Heart right ventricle (tissue), 16 donors: ENCODE measurements around the gene CUL9. TPM values are rescaled to one million over a fixed set of nuclear protein-coding genes. Genes with fewer than 3 reads are reported as not detected.

Experiments used
- ATAC-seq, 8 donors: fragments of 200-7000 bp; cut with Tn5 transposase; one replicate each; pipeline ENCODE4 v1.9.1; 2020; ENCODE audit warnings: mild to moderate bottlenecking in 8 of 8, moderate library complexity in 8 of 8, moderate number of reproducible peaks in 1 of 8
- DNase-seq, 2 donors: peaks; one replicate each; pipeline ENCODE4 v3.0.0-alpha.2; 2020
- H3K27ac ChIP-seq, 10 donors: fragments of 200-600 bp; sonication (generic) in 2 of 10; one replicate each; pipeline versions ENCODE4 v1.5.0 to v1.8.0; 2020 to 2022; ENCODE audit warnings: mild to moderate bottlenecking in 3 of 10
- H3K27me3 ChIP-seq, 7 donors: fragments of 200-600 bp; one replicate each; pipeline ENCODE4 v1.8.0; 2021 to 2022; ENCODE audit warnings: mild to moderate bottlenecking in 2 of 7
- H3K36me3 ChIP-seq, 9 donors: fragments of 200-600 bp; sonication (generic) in 1 of 9; one replicate each; pipeline versions ENCODE4 v1.5.0 to v1.8.0; 2020 to 2022; ENCODE audit warnings: mild to moderate bottlenecking in 2 of 9
- H3K4me1 ChIP-seq, 9 donors: fragments of 200-600 bp; sonication (generic) in 1 of 9; one replicate each; pipeline versions ENCODE4 v1.5.0 to v1.8.0; 2020 to 2022; ENCODE audit warnings: mild to moderate bottlenecking in 4 of 9
- H3K4me3 ChIP-seq, 10 donors: fragments of 200-600 bp; sonication (generic) in 2 of 10; one replicate each; pipeline versions ENCODE4 v1.5.0 to v1.8.0; 2020 to 2022; ENCODE audit warnings: mild to moderate bottlenecking in 7 of 10, moderate library complexity in 2 of 10
- H3K9me3 ChIP-seq, 11 donors: fragments of 200-600 bp in 10 of 11; sonication (generic) in 2 of 11; one replicate each; pipeline versions ENCODE4 v1.5.0 to v1.8.0; 2013 to 2022; ENCODE audit warnings: mild to moderate bottlenecking in 2 of 11, control low read depth in 1 of 11, moderate library complexity in 1 of 11
- CTCF ChIP-seq, 9 donors: fragments of 200-600 bp; sonication (generic) in 2 of 9; IDR thresholded peaks; one replicate each; pipeline versions ENCODE4 v1.5.0 to v1.8.0; 2021 to 2022; ENCODE audit warnings: antibody characterized with exemption in 9 of 9, mild to moderate bottlenecking in 5 of 9, moderate library complexity in 1 of 9
- WGBS, 2 donors: extraction: QIAGEN DNeasy Blood & Tissue Kit; methylation state at CpG; one replicate each; pipeline ENCODE4 v1.1.7; 2013; ENCODE audit warnings: inconsistent platforms in 1 of 2; 5-methylcytosine and 5-hydroxymethylcytosine counted together
- intact Hi-C, 10 donors: fragments of 100-400 bp; cut with DNase I; formaldehyde crosslinking; loops; one replicate each; pipeline versions ENCODE4 v1.11.1 to v1.14.2; 2022
- polyA plus RNA-seq, 2 donors: library from polyadenylated mRNA; stranded (reverse); fragments of 200-250 nt; gene quantifications; one replicate each; pipeline ENCODE4 v1.2.3, GENCODE V29; 2013
- total RNA-seq, 10 donors: library from RNA; stranded (reverse); fragmentation: NEBNext Ultra II Directional in 3 of 10; extraction: Animal tissue kit (Norgen Biotek cat#: 25700) in 3 of 10; gene quantifications; one replicate each; pipeline versions ENCODE4 v1.2.1 to v1.2.4, GENCODE V29; 2021 to 2023
- donor health status: Arrhythmogenic right ventricular cardiomyopathy.
- donor health status: ischemic (EF 13 %, LVEDD 7.1; RV severe dilation, severe dysfunction).
- donor health status: healthy with polysubstance abuse.
- donor health status: DM: no; HTN: yes; CAD: no.
- donor health status: DM: no; HTN: no; CAD: no.
- donor health status: ischemic (EF 25% LVEDD 6.9; RV normal size, moderate dysfunction).
- donor health status: ischemic (EF 25% LVEDD 5.7; RV mildly dilated, moderate dysfunction).
- donor health status: healthy.
- donor health status: DM: yes; HTN: yes; CAD: no.
- donor health status: Ischemic cardiomyopathy.
- donor health status: ischemic (EF 35%, LVEDD 5.7; RV mildly dilated, moderate dysfunction).
- donor health status: nonischemic (EF 11% LVEDD 7.7; RV severe dilation, severe dysfunction).
- donor health status: DM: yes; HTN: yes; CAD: no.
- donor health status: PGD.
- donor health status: ischemic (EF 29% LVEDD 5.4; RV normal size, mild dysfunction).
- donor health status: nonischemic (EF 23%, LVEDD 6.1; RV moderate dilation, normal function).

The CUL9 gene
- total and polyA plus RNA-seq, 12 donors: 7.8 to 32.0 (median 13.4) TPM

GRCh38 chr6:43262000-43262779 lies 80.2 kb downstream of the CUL9 start:
- WGBS, 2 donors: 82 to 88% methylated on average over 14 of the region's 14 CpGs
- peaks cover 0 to 10% (median 0%) of the 10 kb centered on the region in 9 donors for H3K4me1 ChIP-seq
- peaks cover 0 to 3% (median 0%) of the 10 kb centered on the region in 7 donors for H3K27me3 ChIP-seq
- no peak for TF ChIP-seq CTCF (IDR thresholded peaks at IDR 0.05)
- DNase-seq: no peak
- H3K9me3 ChIP-seq: no peaks in the 10 kb centered on the region
- no peak overlapping the region for H3K4me3 ChIP-seq
- H3K36me3 ChIP-seq: no peaks in the 10 kb centered on the region
- peak in 1 of 8 donors; percentile 36 for ATAC-seq
- no peak overlapping the region for H3K27ac ChIP-seq
- intact Hi-C loops: loop anchor here in 9 of 10 donors (2.0 to 10.0 kb wide), 11 partner anchors 65 to 253 kb away; partner anchors contain the start of genes LRRC73 (in 1 of the 9), POLR1C (in 1 of the 9) and YIPF3 (in 1 of the 9)

- Histone ChIP-seq H3K4me3 (no peak overlapping the region), H3K9me3 (no peaks in the 10 kb centered on the region), H3K27ac (no peak overlapping the region), H3K4me1 (peaks cover 0 to 16% (median 4%) of the 10 kb centered on the region in 9 donors), H3K27me3 (peaks cover 0 to 3% (median 0%) of the 10 kb centered on the region in 7 donors), H3K36me3 (no peaks in the 10 kb centered on the region)
- WGBS, 2 donors: 88 to 93% methylated on average over 39 of the region's 39 CpGs
- TF ChIP-seq CTCF (IDR thresholded peaks at IDR 0.05): no peak
- DNase-seq (no peak), ATAC-seq (peak in 1 of 8 donors; percentile 4)
- intact Hi-C loops: loop anchor here in 9 of 10 donors (1.0 to 10.0 kb wide), 12 partner anchors 64 to 252 kb away; partner anchors contain the start of genes LRRC73 (in 1 of the 9), POLR1C (in 1 of the 9) and YIPF3 (in 1 of the 9)
Measured at GRCh38 chr6:43262780-43263313, 80.9 kb downstream of the CUL9 start.

GRCh38 chr6:43263314-43264178 lies 81.5 kb downstream of the CUL9 start:
- intact Hi-C loops: loop anchor here (1.0 to 10.0 kb wide), 12 partner anchors 64 to 251 kb away; partner anchors contain the start of genes LRRC73 (in 1 of the 10), POLR1C (in 1 of the 10) and YIPF3 (in 1 of the 10)
- WGBS, 2 donors: 52 to 57% methylated on average over 12 of the region's 12 CpGs
- Histone ChIP-seq H3K27me3 (peaks cover 0 to 3% (median 0%) of the 10 kb centered on the region in 7 donors), H3K36me3 (no peaks in the 10 kb centered on the region), H3K27ac (no peak overlapping the region), H3K9me3 (no peaks in the 10 kb centered on the region), H3K4me1 (peaks cover 0 to 23% (median 11%) of the 10 kb centered on the region in 9 donors), H3K4me3 (no peak overlapping the region)
- peak; percentile 76 to 86 (median 80) for ATAC-seq
- peak; percentile 44 to 82 (median 71) for TF ChIP-seq CTCF (IDR thresholded peaks at IDR 0.05)
- DNase-seq: peak; percentile 76
